Activated CD4-positive, alpha-beta memory T cell treated with anti-CD3 and anti-CD28 coated beads, Interleukin-2, amount 10 ng/mL, durations not matched to agents 7 days and 5 days (primary cell): ENCODE data around the gene NDUFB2. TPM values are rescaled to one million over a fixed set of nuclear protein-coding genes. Genes with fewer than 3 reads are reported as not detected.
"Not testable (repeated sequence)": the region's sequence is repeated elsewhere in the genome, so short reads cannot be mapped to it uniquely, and the experiment has no call there.

Source experiments
- CTCF ChIA-PET: fragments of 350-600 bp; sonication (Branson Sonifier 250); formaldehyde crosslinking; loops from one replicate; lab custom pipeline; 2021; ENCODE audit warnings: antibody characterized with exemption, inconsistent platforms; lab: Charles Lee
- POLR2A ChIA-PET: fragments of 350-600 bp; sonication (Branson Sonifier 250); formaldehyde crosslinking; loops from one replicate; lab custom pipeline; 2021; ENCODE audit warnings: antibody characterized with exemption; lab: Charles Lee
- DNase-seq: peaks from one replicate; pipeline ENCODE4 v3.0.0-alpha.2; 2020
- H3K27ac Mint-ChIP-seq: one replicate; pipeline ENCODE4 v1.8.0; 2021; ENCODE audit warnings: mild to moderate bottlenecking, mixed read lengths
- H3K27me3 Mint-ChIP-seq: one replicate; pipeline ENCODE4 v1.8.0; 2021; ENCODE audit warnings: mixed read lengths
- H3K36me3 Mint-ChIP-seq: one replicate; pipeline ENCODE4 v1.8.0; 2021; ENCODE audit warnings: low read depth, mixed read lengths
- H3K4me1 Mint-ChIP-seq: one replicate; pipeline ENCODE4 v1.8.0; 2021; ENCODE audit warnings: mixed read lengths
- H3K4me3 Mint-ChIP-seq: one replicate; pipeline ENCODE4 v1.8.0; 2021; ENCODE audit warnings: mild to moderate bottlenecking, mixed read lengths
- H3K9me3 Mint-ChIP-seq: one replicate; pipeline ENCODE4 v1.8.0; 2021; ENCODE audit warnings: mixed read lengths
- total RNA-seq, 2 experiments: library from RNA; stranded (reverse); gene quantifications; one replicate each; pipeline ENCODE4 v1.2.3, GENCODE V29; 2021

Gene NDUFB2
- total RNA-seq, 2 experiments from 2014 or later: 155 to 156 TPM

GRCh38 chr7:140659856-140660255 is 36.7 kb upstream of the NDUFB2 start:
- Mint-ChIP-seq H3K4me3 (no peak overlapping the region), H3K27ac (no peak overlapping the region), H3K9me3 (no peaks in the 10 kb centered on the region), H3K36me3 (no peaks in the 10 kb centered on the region), H3K27me3 (peaks cover 34% of the 10 kb centered on the region), H3K4me1 (peaks cover 13% of the 10 kb centered on the region)
- DNase-seq: no peak
- POLR2A ChIA-PET: no interaction called here
- CTCF ChIA-PET: interaction anchor here (1.2 kb wide), 1 partner anchor 116 kb away, joined by 4 read pairs; no protein-coding TSS in a partner anchor

GRCh38 chr7:140661124-140661523 is 35.4 kb upstream of the NDUFB2 start:
- Mint-ChIP-seq H3K4me1 (peaks cover 8% of the 10 kb centered on the region), H3K9me3 (no peaks in the 10 kb centered on the region), H3K4me3 (no peak overlapping the region), H3K36me3 (no peaks in the 10 kb centered on the region), H3K27ac (no peak overlapping the region), H3K27me3 (peaks cover 41% of the 10 kb centered on the region)
- no peak for DNase-seq
- ChIA-PET CTCF (interaction anchor here (0.9 to 1.2 kb wide), 2 partner anchors 217 to 321 kb away, joined by 3 read pairs; no protein-coding TSS in a partner anchor), POLR2A (interaction anchor here (1.2 kb wide), 1 partner anchor 14 kb away, joined by 4 read pairs; no protein-coding TSS in a partner anchor)

- H3K27me3 Mint-ChIP-seq: peaks cover 33% of the 10 kb centered on the region
- DNase-seq, H3K36me3 Mint-ChIP-seq, CTCF ChIA-PET, H3K4me1 Mint-ChIP-seq, POLR2A ChIA-PET, H3K9me3 Mint-ChIP-seq, H3K4me3 Mint-ChIP-seq, H3K27ac Mint-ChIP-seq: not testable (repeated sequence)
Observed at GRCh38 chr7:140662938-140663337, 33.6 kb upstream of the NDUFB2 start.

- ChIA-PET CTCF (no interaction called here), POLR2A (no interaction called here)
- Mint-ChIP-seq H3K4me3 (no peak overlapping the region), H3K27ac (no peak overlapping the region), H3K36me3 (no peaks in the 10 kb centered on the region), H3K27me3 (peaks cover 24% of the 10 kb centered on the region), H3K4me1 (peaks cover 5% of the 10 kb centered on the region), H3K9me3 (no peaks in the 10 kb centered on the region)
- DNase-seq: no peak
Observed at GRCh38 chr7:140667476-140667875, 29.0 kb upstream of the NDUFB2 start.

- Mint-ChIP-seq H3K4me3 (no peak overlapping the region), H3K27ac (no peak overlapping the region), H3K27me3 (peaks cover 20% of the 10 kb centered on the region), H3K4me1 (peaks cover 9% of the 10 kb centered on the region), H3K36me3 (no peaks in the 10 kb centered on the region), H3K9me3 (no peaks in the 10 kb centered on the region)
- POLR2A ChIA-PET: interaction anchor here (1.1 to 1.3 kb wide), 2 partner anchors 12 to 33 kb away, joined by 3 read pairs; no protein-coding TSS in a partner anchor
- no peak for DNase-seq
- CTCF ChIA-PET: no interaction called here
Observed at GRCh38 chr7:140668641-140669040, 27.9 kb upstream of the NDUFB2 start.

- ChIA-PET POLR2A (interaction anchor here (1.1 kb wide), 1 partner anchor 33 kb away, joined by 3 read pairs; no protein-coding TSS in a partner anchor), CTCF (interaction anchor here (1.0 to 1.1 kb wide), 2 partner anchors 13 to 16 kb away, joined by 3 read pairs; no protein-coding TSS in a partner anchor)
- H3K4me3 Mint-ChIP-seq: no peak overlapping the region
- no peak overlapping the region for H3K27ac Mint-ChIP-seq
- H3K4me1 Mint-ChIP-seq: peaks cover 16% of the 10 kb centered on the region
- no peak for DNase-seq
- H3K36me3 Mint-ChIP-seq: no peaks in the 10 kb centered on the region
- peaks cover 16% of the 10 kb centered on the region for H3K27me3 Mint-ChIP-seq
- H3K9me3 Mint-ChIP-seq: no peaks in the 10 kb centered on the region
Observed at GRCh38 chr7:140669352-140669751, 27.2 kb upstream of the NDUFB2 start.

GRCh38 chr7:140669862-140670261 is 26.6 kb upstream of the NDUFB2 start:
- not testable (repeated sequence) for H3K4me3 Mint-ChIP-seq
- ChIA-PET POLR2A (interaction anchor here (1.1 kb wide), 1 partner anchor 32 kb away, joined by 3 read pairs; no protein-coding TSS in a partner anchor), CTCF (interaction anchor here (1.0 to 1.1 kb wide), 2 partner anchors 14 to 17 kb away, joined by 3 read pairs; no protein-coding TSS in a partner anchor)

GRCh38 chr7:140670343-140670935 is 26.1 kb upstream of the NDUFB2 start:
- H3K4me1 Mint-ChIP-seq: peaks cover 27% of the 10 kb centered on the region
- CTCF ChIA-PET: no interaction called here

More at GRCh38 chr7:140669862-140670261, 26.6 kb upstream of the NDUFB2 start:
- H3K9me3 Mint-ChIP-seq, DNase-seq, H3K27ac Mint-ChIP-seq, H3K36me3 Mint-ChIP-seq: not testable (repeated sequence)
- H3K4me1 Mint-ChIP-seq: peaks cover 21% of the 10 kb centered on the region
- H3K27me3 Mint-ChIP-seq: peaks cover 13% of the 10 kb centered on the region

GRCh38 chr7:140671966-140672365 is 24.5 kb upstream of the NDUFB2 start:
- ChIA-PET POLR2A (interaction anchor here (2.4 to 3.5 kb wide), 3 partner anchors 12 to 195 kb away, joined by 8 to 35 read pairs (median 19); partner anchors contain the start of gene NDUFB2), CTCF (no interaction called here)
- H3K4me3 Mint-ChIP-seq: peak overlapping the region; percentile 69
- DNase-seq: no peak
- peaks cover 2% of the 10 kb centered on the region for H3K27me3 Mint-ChIP-seq
- H3K4me1 Mint-ChIP-seq: peaks cover 34% of the 10 kb centered on the region
- no peaks in the 10 kb centered on the region for H3K9me3 Mint-ChIP-seq
- H3K36me3 Mint-ChIP-seq: no peaks in the 10 kb centered on the region
- H3K27ac Mint-ChIP-seq: peak overlapping the region; percentile 49

More at GRCh38 chr7:140670343-140670935, 26.1 kb upstream of the NDUFB2 start:
- no peak for DNase-seq
- Mint-ChIP-seq H3K9me3 (no peaks in the 10 kb centered on the region), H3K4me3 (no peak overlapping the region), H3K36me3 (no peaks in the 10 kb centered on the region), H3K27ac (no peak overlapping the region), H3K27me3 (peaks cover 7% of the 10 kb centered on the region)
- POLR2A ChIA-PET: interaction anchor here (0.6 kb wide), 1 partner anchor 607 kb away, joined by 3 read pairs; the partner anchor contains the start of gene PARP12

- ChIA-PET CTCF (interaction anchor here (0.8 to 3.1 kb wide), 3 partner anchors 9 to 342 kb away, joined by 3 to 15 read pairs (median 3); partner anchors contain the start of gene MRPS33), POLR2A (interaction anchor here (1.4 to 4.4 kb wide), 5 partner anchors 11 to 342 kb away, joined by 5 to 35 read pairs (median 19); partner anchors contain the start of genes MRPS33 and NDUFB2)
- H3K27ac Mint-ChIP-seq: peak within 1 kb of the TSS; percentile 75
- H3K9me3 Mint-ChIP-seq: no peaks in the 10 kb centered on the region
- no peaks in the 10 kb centered on the region for H3K36me3 Mint-ChIP-seq
- peak within 1 kb of the TSS; percentile 80 for H3K4me3 Mint-ChIP-seq
- peaks cover 2% of the 10 kb centered on the region for H3K27me3 Mint-ChIP-seq
- peaks cover 34% of the 10 kb centered on the region for H3K4me1 Mint-ChIP-seq
- peak; percentile 63 for DNase-seq
Observed at GRCh38 chr7:140672382-140673062, 24.0 kb upstream of the NDUFB2 start, which contains the start of gene ADCK2. ADCK2 (plus strand) TSS chr7:140672945; CDS start chr7:140673331, 386 bp downstream.

GRCh38 chr7:140673063-140673773 is 23.3 kb upstream of the NDUFB2 start:
- Mint-ChIP-seq H3K27me3 (peaks cover 2% of the 10 kb centered on the region), H3K27ac (peak overlapping the region; percentile 75), H3K4me3 (peak overlapping the region; percentile 80), H3K4me1 (peaks cover 34% of the 10 kb centered on the region), H3K36me3 (peaks cover 6% of the 10 kb centered on the region), H3K9me3 (no peaks in the 10 kb centered on the region)
- peak; percentile 63 for DNase-seq
- CTCF ChIA-PET: interaction anchor here (0.8 to 3.1 kb wide), 4 partner anchors 9 to 341 kb away, joined by 3 to 15 read pairs (median 4); partner anchors contain the start of genes MRPS33 and NDUFB2
- POLR2A ChIA-PET: interaction anchor here (0.6 to 4.4 kb wide), 8 partner anchors 11 to 1186 kb away, joined by 3 to 35 read pairs (median 6); partner anchors contain the start of genes MRPS33 and NDUFB2

GRCh38 chr7:140673774-140674155 is 22.7 kb upstream of the NDUFB2 start:
- CTCF ChIA-PET: interaction anchor here (1.0 to 3.1 kb wide), 4 partner anchors 10 to 340 kb away, joined by 3 to 15 read pairs (median 4); partner anchors contain the start of genes MRPS33 and NDUFB2
- Mint-ChIP-seq H3K9me3 (no peaks in the 10 kb centered on the region), H3K4me3 (peak overlapping the region; percentile 80), H3K4me1 (peaks cover 34% of the 10 kb centered on the region), H3K27me3 (peaks cover 2% of the 10 kb centered on the region), H3K27ac (peak overlapping the region; percentile 75), H3K36me3 (peaks cover 8% of the 10 kb centered on the region)
- POLR2A ChIA-PET: interaction anchor here (0.6 to 4.4 kb wide), 9 partner anchors 10 to 1186 kb away, joined by 3 to 35 read pairs (median 5); partner anchors contain the start of genes MRPS33 and NDUFB2
- DNase-seq: no peak
